HG03045 (cell line): ENCODE measurements around the gene DCXR.

Experiments
- ATAC-seq: cut with Tn5 transposase; IDR thresholded peaks from one replicate; pipeline ENCODE4 v1.9.1; 2021; ENCODE audit warnings: mild to moderate bottlenecking, moderate library complexity; ENCODE audit not compliant: unreplicated experiment

DCXR gene

GRCh38 chr17:82000803-82001570, 36.5 kb downstream of the DCXR start:
- no peak for ATAC-seq

DNA sequence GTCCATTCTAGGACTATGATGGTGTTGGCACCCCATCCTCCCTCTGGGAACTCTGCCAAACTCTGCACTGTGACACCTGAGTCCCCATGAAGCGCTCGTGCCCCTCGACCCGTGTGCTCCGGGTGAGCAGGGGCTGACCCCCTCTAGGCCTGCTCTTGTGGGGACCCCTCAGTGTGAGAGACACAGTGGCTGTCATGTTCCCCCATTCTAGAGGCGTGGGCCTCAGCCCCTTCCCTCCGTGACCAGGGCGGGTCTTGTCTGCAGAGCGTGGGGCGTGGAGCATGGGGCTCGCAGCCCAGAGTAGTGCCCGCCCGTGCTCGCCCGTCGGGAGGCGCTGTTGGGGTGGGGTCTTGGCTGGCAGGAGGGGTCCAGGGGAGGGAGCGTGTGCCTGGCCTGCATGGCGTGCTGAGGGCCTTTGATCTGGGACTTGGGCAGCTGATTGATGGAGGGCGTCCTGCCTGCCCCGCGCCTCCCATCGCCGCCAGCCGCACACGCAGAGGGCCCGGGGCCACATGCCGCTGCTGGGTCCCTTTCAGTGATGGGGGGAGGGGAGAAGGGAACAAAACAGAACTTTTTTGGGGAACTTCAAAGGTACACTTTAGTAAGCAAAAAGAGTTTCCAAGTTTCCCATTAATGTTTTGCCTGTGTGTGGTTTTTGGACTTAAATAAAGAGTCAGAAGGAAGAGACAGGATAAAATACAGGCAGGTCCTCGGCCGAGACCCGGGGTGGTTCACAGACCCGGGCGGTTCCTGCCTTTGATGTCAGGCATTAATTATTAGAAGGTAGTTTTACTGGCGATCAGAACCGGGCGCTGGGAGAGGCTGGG, 37.3 kb downstream of the DCXR start:
- ATAC-seq, result no peak

GRCh38 chr17:81999587-81999975, 37.9 kb downstream of the DCXR start:
- no peak for ATAC-seq

DNA sequence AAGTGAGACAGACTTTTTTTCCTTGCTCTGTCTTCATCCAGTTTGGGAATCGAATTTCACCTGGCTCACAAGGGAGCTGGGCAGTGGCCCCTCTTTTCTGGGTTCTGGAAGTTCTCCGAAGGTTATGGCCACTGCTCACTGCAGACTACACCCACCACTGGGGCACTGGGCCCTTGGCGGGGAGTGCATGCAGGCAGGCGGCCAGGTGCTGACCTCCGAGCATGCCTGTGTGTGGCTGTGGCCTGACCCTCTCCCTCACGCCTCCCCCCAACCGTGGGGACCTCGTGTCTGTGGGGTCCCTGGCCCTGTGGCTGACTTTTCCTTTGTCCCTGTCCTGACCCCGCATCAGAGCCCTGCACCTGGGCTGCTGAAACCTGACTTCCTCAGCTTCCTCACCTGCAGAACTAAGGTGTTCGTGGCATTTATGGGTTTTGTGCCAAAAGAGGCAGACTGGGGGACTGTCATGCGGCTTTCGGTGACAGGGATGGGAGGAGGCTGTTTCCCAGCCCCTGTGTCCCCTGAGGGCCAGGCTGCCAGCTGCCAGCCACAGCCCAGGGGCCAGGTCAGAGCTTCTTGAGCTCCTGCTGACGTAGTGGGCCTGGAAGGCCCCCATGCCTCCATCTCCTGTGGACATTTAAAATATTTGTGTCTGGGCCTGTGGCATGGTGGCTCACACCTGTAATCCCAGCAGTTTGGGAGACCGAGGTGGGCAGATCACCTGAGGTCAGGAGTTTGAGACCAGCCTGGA, 38.6 kb downstream of the DCXR start:
- ATAC-seq, result no peak

GRCh38 chr17:81998212-81998611, 39.3 kb downstream of the DCXR start:
- no peak for ATAC-seq

DNA sequence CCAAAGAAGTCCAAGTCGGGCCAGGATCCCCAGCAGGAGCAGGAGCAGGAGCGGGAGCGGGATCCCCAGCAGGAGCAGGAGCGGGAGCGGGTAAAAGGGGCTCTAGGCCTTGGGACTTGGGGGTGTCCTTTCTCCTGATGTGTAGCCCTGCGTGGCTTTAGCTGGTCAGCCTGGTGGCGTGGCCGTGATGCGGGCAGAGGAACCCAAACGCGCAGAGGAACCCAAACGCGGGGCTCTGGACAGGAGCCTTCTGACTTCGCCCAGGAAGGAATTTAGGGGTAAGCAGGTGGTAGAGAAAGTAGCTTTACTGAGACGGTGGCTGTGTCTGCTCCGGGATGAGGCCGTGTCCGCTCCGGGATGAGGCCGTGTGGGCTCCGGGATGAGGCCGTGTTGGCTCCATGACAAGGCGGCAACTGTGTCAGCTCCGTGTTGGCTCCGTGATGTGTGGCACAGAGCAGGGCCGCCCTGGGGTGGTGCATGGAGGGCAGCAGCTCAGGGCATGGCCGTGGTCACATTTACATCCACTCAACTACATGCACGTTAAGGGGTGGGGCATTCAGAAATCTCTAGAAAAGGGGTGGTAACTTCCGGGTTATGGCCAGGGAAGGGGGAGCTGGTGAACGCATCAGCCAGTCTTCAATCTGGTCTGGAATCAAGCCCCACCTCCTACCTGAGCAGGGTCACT, 40.6 kb downstream of the DCXR start:
- no peak for ATAC-seq

GRCh38 chr17:81996232-81996756, 41.2 kb downstream of the DCXR start:
- no peak for ATAC-seq

- no peak for ATAC-seq
Measured at GRCh38 chr17:81995463-81996231, 41.9 kb downstream of the DCXR start.

- ATAC-seq, result no peak
Measured at GRCh38 chr17:81994593-81995462, 42.7 kb downstream of the DCXR start.

DNA sequence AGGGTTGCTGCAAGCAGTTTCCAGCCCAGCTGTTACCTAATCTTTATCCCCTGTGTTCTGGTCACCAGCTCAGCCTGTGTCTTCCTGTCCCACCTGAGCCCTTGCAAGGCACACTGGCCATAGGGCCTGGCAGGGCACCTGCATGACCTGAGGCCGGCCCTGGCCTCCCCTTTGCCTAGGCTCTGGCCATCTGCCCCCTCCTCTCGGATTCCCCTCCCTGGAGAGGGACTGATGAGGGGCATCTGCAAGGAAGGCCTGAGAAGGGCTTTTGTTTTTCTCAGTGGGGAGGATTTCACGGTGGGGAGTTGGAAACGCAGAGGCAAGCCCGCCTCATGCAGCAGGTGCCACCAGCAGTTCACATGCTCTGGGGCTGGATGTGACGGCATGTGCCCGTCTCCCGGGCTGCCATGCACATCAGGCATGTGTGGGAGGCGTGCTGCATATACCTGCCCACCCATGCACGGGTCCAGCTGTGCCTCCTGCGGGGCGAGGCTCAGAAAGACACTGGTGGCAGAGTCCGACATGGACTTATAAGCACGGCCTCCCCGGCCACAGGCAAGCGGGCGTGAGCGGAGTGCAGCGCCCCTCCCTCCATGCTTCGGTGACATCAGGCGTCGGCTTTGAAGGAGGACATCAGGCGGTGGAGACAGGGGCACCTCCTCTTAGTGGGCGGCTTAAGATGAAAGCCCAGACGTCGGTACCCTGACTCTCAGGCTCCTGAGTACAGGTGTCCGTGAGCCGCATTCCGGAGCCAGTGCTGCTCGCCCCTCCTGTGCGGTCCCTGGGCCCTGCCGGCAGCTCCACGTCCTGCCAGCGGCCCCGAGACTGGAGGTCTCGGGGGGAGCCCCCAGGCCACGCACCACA, 43.5 kb downstream of the DCXR start:
- no peak for ATAC-seq

DNA sequence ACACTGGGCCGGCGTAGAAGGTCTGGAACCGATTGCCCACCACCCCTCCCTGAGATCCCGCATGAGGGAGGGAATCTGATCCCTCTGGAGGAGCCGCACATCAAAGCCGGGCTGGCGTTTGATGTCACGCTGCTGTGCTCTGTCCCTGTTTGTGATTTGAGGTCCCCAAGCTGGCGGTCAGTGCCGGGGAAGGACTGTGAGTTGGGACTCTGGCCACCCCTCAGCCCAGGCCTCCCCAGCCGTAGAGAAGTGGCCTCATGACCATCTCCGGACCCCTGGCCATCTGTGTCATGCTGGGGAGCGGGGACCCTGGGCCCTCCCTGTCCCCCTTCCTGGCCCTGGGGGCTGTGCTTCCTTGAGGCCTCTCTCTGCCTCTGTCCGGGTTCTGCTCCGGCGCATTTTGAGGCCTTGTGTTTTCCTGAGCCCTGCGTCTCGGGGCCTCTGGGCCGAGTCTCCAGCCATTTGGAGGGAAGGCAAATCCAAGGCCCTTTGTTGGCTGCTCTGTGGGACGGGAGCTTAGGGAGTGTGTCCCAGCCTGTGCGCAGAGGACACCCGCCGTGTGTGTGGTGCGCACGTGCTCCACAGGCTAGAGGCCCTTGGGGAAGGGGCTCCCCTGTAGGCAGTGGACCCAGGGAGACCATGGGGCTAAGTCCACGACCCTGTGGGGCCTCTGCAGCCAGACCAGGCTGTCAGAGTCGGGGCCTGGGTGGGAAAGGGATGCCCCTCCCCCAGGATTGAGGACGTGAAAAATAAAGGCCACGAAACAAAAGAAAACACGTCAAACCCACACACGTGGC, 45.0 kb downstream of the DCXR start:
- ATAC-seq, result no peak

GRCh38 chr17:81991684-81992305, 45.7 kb downstream of the DCXR start:
- ATAC-seq, result no peak

- no peak for ATAC-seq
Measured at GRCh38 chr17:81990836-81991683, 46.4 kb downstream of the DCXR start.

GRCh38 chr17:81987161-81987770, 50.2 kb downstream of the DCXR start:
- ATAC-seq, result no peak

- no peak for ATAC-seq
Measured at GRCh38 chr17:81986606-81987005, 50.9 kb downstream of the DCXR start.
